ENCODE data around the gene DHRS7B.

The DHRS7B gene

GRCh38 chr17:21196126-21196525 is 69.4 kb downstream of the DHRS7B start:
- H3K9ac ChIP-seq (ENCODE audit: low read depth, low read length) = no peak overlapping the region
- H3K27ac ChIP-seq (ENCODE audit: low read depth, low read length) = no peak overlapping the region
- H3K36me3 ChIP-seq (ENCODE audit: insufficient read depth, low read length) = peaks cover 40% of the 10 kb centered on the region
- H3K9me3 ChIP-seq (ENCODE audit: insufficient read depth, low read depth, low read length) = no peaks in the 10 kb centered on the region
- H3K4me3 ChIP-seq (ENCODE audit: low read length) = no peak overlapping the region
- H3K27me3 ChIP-seq (ENCODE audit: insufficient read depth, low read length) = no peaks in the 10 kb centered on the region
- H3K4me1 ChIP-seq (ENCODE audit: insufficient read depth, low read length) = peaks cover 26% of the 10 kb centered on the region
- WGBS = 96% methylated on average over 5 of the region's 5 CpGs

- H3K27me3 ChIP-seq (ENCODE audit: insufficient read depth, low read length) = no peaks in the 10 kb centered on the region
- no peaks in the 10 kb centered on the region for H3K9me3 ChIP-seq (ENCODE audit: insufficient read depth, low read depth, low read length)
- 95% methylated on average over 20 of the region's 20 CpGs for WGBS
- H3K4me1 ChIP-seq (ENCODE audit: insufficient read depth, low read length) = peaks cover 30% of the 10 kb centered on the region
- no peak overlapping the region for H3K4me3 ChIP-seq (ENCODE audit: low read length)
- H3K9ac ChIP-seq (ENCODE audit: low read depth, low read length) = 0 out of 2 replicates have a peak overlapping the region, but pooled peaks have one; percentile 2
- peaks cover 34% of the 10 kb centered on the region for H3K36me3 ChIP-seq (ENCODE audit: insufficient read depth, low read length)
- no peak overlapping the region for H3K27ac ChIP-seq (ENCODE audit: low read depth, low read length)
These were observed 71.6 kb downstream of the DHRS7B start for GRCh38 chr17:21198411-21198810.

GRCh38 chr17:21199311-21199710 is 72.5 kb downstream of the DHRS7B start:
- 24% methylated on average over 9 of the region's 9 CpGs for WGBS
- peak overlapping the region; percentile 49 for H3K9ac ChIP-seq (ENCODE audit: low read depth, low read length)
- no peaks in the 10 kb centered on the region for H3K9me3 ChIP-seq (ENCODE audit: insufficient read depth, low read depth, low read length)
- H3K36me3 ChIP-seq (ENCODE audit: insufficient read depth, low read length) = peaks cover 34% of the 10 kb centered on the region
- H3K27ac ChIP-seq (ENCODE audit: low read depth, low read length) = peak overlapping the region; percentile 95
- H3K27me3 ChIP-seq (ENCODE audit: insufficient read depth, low read length) = no peaks in the 10 kb centered on the region
- peaks cover 30% of the 10 kb centered on the region for H3K4me1 ChIP-seq (ENCODE audit: insufficient read depth, low read length)
- peak overlapping the region; percentile 4; the same call in 1 of the 2 replicates for H3K4me3 ChIP-seq (ENCODE audit: low read length)

GRCh38 chr17:21199856-21200255 is 73.1 kb downstream of the DHRS7B start:
- Histone ChIP-seq H3K36me3 (ENCODE audit: insufficient read depth, low read length) (peaks cover 34% of the 10 kb centered on the region), H3K9ac (ENCODE audit: low read depth, low read length) (peak overlapping the region; percentile 49), H3K9me3 (ENCODE audit: insufficient read depth, low read depth, low read length) (no peaks in the 10 kb centered on the region), H3K27me3 (ENCODE audit: insufficient read depth, low read length) (no peaks in the 10 kb centered on the region), H3K4me1 (ENCODE audit: insufficient read depth, low read length) (peaks cover 30% of the 10 kb centered on the region), H3K4me3 (ENCODE audit: low read length) (peak overlapping the region; percentile 4; the same call in 1 of the 2 replicates), H3K27ac (ENCODE audit: low read depth, low read length) (peak overlapping the region; percentile 95)
- 21% methylated on average over 10 of the region's 10 CpGs for WGBS

GRCh38 chr17:21200590-21201297 is 74.0 kb downstream of the DHRS7B start:
- Histone ChIP-seq H3K27ac (ENCODE audit: low read depth, low read length) (peak overlapping the region; percentile 95; the same call in 1 of the 2 replicates), H3K9ac (ENCODE audit: low read depth, low read length) (no peak overlapping the region), H3K36me3 (ENCODE audit: insufficient read depth, low read length) (peaks cover 30% of the 10 kb centered on the region), H3K27me3 (ENCODE audit: insufficient read depth, low read length) (no peaks in the 10 kb centered on the region), H3K4me3 (ENCODE audit: low read length) (no peak overlapping the region), H3K9me3 (ENCODE audit: insufficient read depth, low read depth, low read length) (no peaks in the 10 kb centered on the region), H3K4me1 (ENCODE audit: insufficient read depth, low read length) (peaks cover 30% of the 10 kb centered on the region)
- WGBS = 86% methylated on average over 15 of the region's 15 CpGs

GRCh38 chr17:21201298-21201595 is 74.5 kb downstream of the DHRS7B start:
- WGBS = 91% methylated on average over 5 of the region's 5 CpGs
- Histone ChIP-seq H3K4me3 (ENCODE audit: low read length) (no peak overlapping the region), H3K27me3 (ENCODE audit: insufficient read depth, low read length) (no peaks in the 10 kb centered on the region), H3K4me1 (ENCODE audit: insufficient read depth, low read length) (peaks cover 30% of the 10 kb centered on the region), H3K36me3 (ENCODE audit: insufficient read depth, low read length) (peaks cover 25% of the 10 kb centered on the region), H3K27ac (ENCODE audit: low read depth, low read length) (no peak overlapping the region), H3K9me3 (ENCODE audit: insufficient read depth, low read depth, low read length) (no peaks in the 10 kb centered on the region), H3K9ac (ENCODE audit: low read depth, low read length) (no peak overlapping the region)

- WGBS = 91% methylated on average over 11 of the region's 11 CpGs
- no peak overlapping the region for H3K9ac ChIP-seq (ENCODE audit: low read depth, low read length)
- no peak overlapping the region for H3K27ac ChIP-seq (ENCODE audit: low read depth, low read length)
These were observed 75.1 kb downstream of the DHRS7B start for GRCh38 chr17:21201874-21202273.

GRCh38 chr17:21202512-21202911 is 75.7 kb downstream of the DHRS7B start:
- Histone ChIP-seq H3K9me3 (ENCODE audit: insufficient read depth, low read depth, low read length) (no peaks in the 10 kb centered on the region), H3K4me1 (ENCODE audit: insufficient read depth, low read length) (peaks cover 30% of the 10 kb centered on the region), H3K27ac (ENCODE audit: low read depth, low read length) (no peak overlapping the region), H3K36me3 (ENCODE audit: insufficient read depth, low read length) (peaks cover 13% of the 10 kb centered on the region), H3K27me3 (ENCODE audit: insufficient read depth, low read length) (no peaks in the 10 kb centered on the region), H3K4me3 (ENCODE audit: low read length) (no peak overlapping the region), H3K9ac (ENCODE audit: low read depth, low read length) (no peak overlapping the region)
- 94% methylated on average over 11 of the region's 12 CpGs for WGBS

More at GRCh38 chr17:21201874-21202273, 75.1 kb downstream of the DHRS7B start:
- Histone ChIP-seq H3K36me3 (ENCODE audit: insufficient read depth, low read length) (peaks cover 20% of the 10 kb centered on the region), H3K4me1 (ENCODE audit: insufficient read depth, low read length) (peaks cover 30% of the 10 kb centered on the region), H3K27me3 (ENCODE audit: insufficient read depth, low read length) (no peaks in the 10 kb centered on the region), H3K4me3 (ENCODE audit: low read length) (no peak overlapping the region), H3K9me3 (ENCODE audit: insufficient read depth, low read depth, low read length) (no peaks in the 10 kb centered on the region)

GRCh38 chr17:21204935-21205334 is 78.2 kb downstream of the DHRS7B start:
- H3K9ac ChIP-seq (ENCODE audit: low read depth, low read length) = no peak overlapping the region
- WGBS = 86% methylated on average over 9 of the region's 9 CpGs
- no peak overlapping the region for H3K27ac ChIP-seq (ENCODE audit: low read depth, low read length)
- no peaks in the 10 kb centered on the region for H3K9me3 ChIP-seq (ENCODE audit: insufficient read depth, low read depth, low read length)
- no peak overlapping the region for H3K4me3 ChIP-seq (ENCODE audit: low read length)
- peaks cover 15% of the 10 kb centered on the region for H3K4me1 ChIP-seq (ENCODE audit: insufficient read depth, low read length)
- no peaks in the 10 kb centered on the region for H3K27me3 ChIP-seq (ENCODE audit: insufficient read depth, low read length)
- peaks cover 17% of the 10 kb centered on the region for H3K36me3 ChIP-seq (ENCODE audit: insufficient read depth, low read length)

GRCh38 chr17:21208352-21208751 is 81.6 kb downstream of the DHRS7B start:
- H3K9me3 ChIP-seq (ENCODE audit: insufficient read depth, low read depth, low read length) = no peaks in the 10 kb centered on the region
- H3K9ac ChIP-seq (ENCODE audit: low read depth, low read length) = no peak overlapping the region
- peaks cover 11% of the 10 kb centered on the region; the same call in 1 of the 2 replicates for H3K4me1 ChIP-seq (ENCODE audit: insufficient read depth, low read length)
- no peaks in the 10 kb centered on the region for H3K27me3 ChIP-seq (ENCODE audit: insufficient read depth, low read length)
- H3K4me3 ChIP-seq (ENCODE audit: low read length) = no peak overlapping the region
- WGBS = 94% methylated on average over 7 of the region's 7 CpGs
- H3K36me3 ChIP-seq (ENCODE audit: insufficient read depth, low read length) = peaks cover 27% of the 10 kb centered on the region
- no peak overlapping the region for H3K27ac ChIP-seq (ENCODE audit: low read depth, low read length)

GRCh38 chr17:21209511-21210175 is 82.9 kb downstream of the DHRS7B start:
- H3K27me3 ChIP-seq (ENCODE audit: insufficient read depth, low read length) = no peaks in the 10 kb centered on the region
- no peak overlapping the region for H3K9ac ChIP-seq (ENCODE audit: low read depth, low read length)
- H3K36me3 ChIP-seq (ENCODE audit: insufficient read depth, low read length) = peaks cover 27% of the 10 kb centered on the region
- H3K27ac ChIP-seq (ENCODE audit: low read depth, low read length) = no peak overlapping the region
- WGBS = 93% methylated on average over 17 of the region's 17 CpGs
- H3K9me3 ChIP-seq (ENCODE audit: insufficient read depth, low read depth, low read length) = no peaks in the 10 kb centered on the region
- peaks cover 11% of the 10 kb centered on the region; the same call in 1 of the 2 replicates for H3K4me1 ChIP-seq (ENCODE audit: insufficient read depth, low read length)
- H3K4me3 ChIP-seq (ENCODE audit: low read length) = no peak overlapping the region
